SK-N-SH (cell line): Measurements from ENCODE around the gene LEO1. TPM values are rescaled to one million over a fixed set of nuclear protein-coding genes. Genes with fewer than 3 reads are reported as not detected.
A peak's percentile ranks its signal among the peaks of the same experiment; 100 is the strongest.

ENCODE experiments used
- CTCF ChIA-PET: fragments of 300-600, 350-600 bp; formaldehyde crosslinking; extraction: SDS; loops from one replicate; lab custom pipeline; 2021; lab: Yijun Ruan, JAX
- POLR2A ChIA-PET: fragments of 350-600 bp; sonication (Branson Sonifier 250); formaldehyde crosslinking; extraction: SDS; loops from one replicate; lab custom pipeline; 2020; ENCODE audit warnings: antibody characterized with exemption, inconsistent platforms; lab: Yijun Ruan, JAX
- DNase-seq: peaks from one replicate; pipeline ENCODE4 v3.0.0; 2012
- H2AFZ ChIP-seq: fragments of 200-600 bp; sonication (generic); 2 replicates; pipeline ENCODE4 v1.8.1; 2016; ENCODE audit warnings: antibody characterized with exemption, mild to moderate bottlenecking, low read depth
- H3F3A ChIP-seq: fragments of 200-600 bp; sonication (generic); replicated peaks from 2 replicates; pipeline ENCODE3; 2016; ENCODE audit warnings: antibody characterized with exemption, mild to moderate bottlenecking; ENCODE audit not compliant: insufficient read depth
- H3K27ac ChIP-seq, 2 experiments: fragments of 200-500 bp in 1 of 2; fragments of 200-600 bp in 1 of 2; sonication (Bioruptor generic) in 1 of 2; sonication (generic), shearing (Covaris generic) in 1 of 2; 2 replicates each; pipeline versions ENCODE4 v1.5.1 to v1.6.1; 2014 to 2016; ENCODE audit warnings: low read depth in 2 of 2, inconsistent platforms in 1 of 2, low read length in 1 of 2, mild to moderate bottlenecking in 1 of 2, mixed read lengths in 1 of 2
- H3K27me3 ChIP-seq: fragments of 200-600 bp; sonication (generic), shearing (Covaris generic); 2 replicates; pipeline ENCODE4 v1.6.1; 2016; ENCODE audit warnings: mixed run types; ENCODE audit not compliant: insufficient read depth
- H3K36me3 ChIP-seq, 2 experiments: fragments of 200-500 bp in 1 of 2; fragments of 200-600 bp in 1 of 2; sonication (Bioruptor generic) in 1 of 2; sonication (generic) in 1 of 2; replicated peaks in 1 of 2; 2 replicates each; pipeline versions ENCODE3 to v1.5.1; 2014 to 2016; ENCODE audit warnings: low read length in 1 of 2, mild to moderate bottlenecking in 1 of 2; ENCODE audit not compliant: insufficient read depth in 2 of 2, control insufficient read depth in 1 of 2
- H3K4me1 ChIP-seq, 2 experiments: fragments of 200-500 bp in 1 of 2; fragments of 200-600 bp in 1 of 2; sonication (Bioruptor generic) in 1 of 2; sonication (generic), shearing (Covaris generic) in 1 of 2; 2 replicates each; pipeline versions ENCODE4 v1.5.1 to v1.6.1; 2014 to 2016; ENCODE audit warnings: low read depth in 1 of 2, low read length in 1 of 2, mixed run types in 1 of 2; ENCODE audit not compliant: insufficient read depth in 2 of 2, control insufficient read depth in 1 of 2
- H3K4me2 ChIP-seq: fragments of 200-600 bp; sonication (generic), shearing (Covaris generic); 2 replicates; pipeline ENCODE4 v1.6.1; 2017; ENCODE audit warnings: mixed run types
- H3K4me3 ChIP-seq, 2 experiments: fragments of 200-500 bp in 1 of 2; fragments of 200-600 bp in 1 of 2; sonication (Bioruptor generic) in 1 of 2; sonication (generic), shearing (Covaris generic) in 1 of 2; 2 replicates each; pipeline versions ENCODE4 v1.5.1 to v1.8.1; 2014 to 2016; ENCODE audit warnings: low read depth in 2 of 2, inconsistent platforms in 1 of 2, low read length in 1 of 2, mild to moderate bottlenecking in 1 of 2, mixed read lengths in 1 of 2, moderate library complexity in 1 of 2
- H3K79me2 ChIP-seq: fragments of 200-600 bp; sonication (generic); 2 replicates; pipeline ENCODE4 v1.8.1; 2017; ENCODE audit warnings: mild to moderate bottlenecking; ENCODE audit not compliant: insufficient read depth
- H3K9ac ChIP-seq: fragments of 200-600 bp; sonication (generic); 2 replicates; pipeline ENCODE4 v1.6.1; 2017; ENCODE audit warnings: mixed run types
- H3K9me2 ChIP-seq: fragments of 200-600 bp; sonication (generic); 2 replicates; pipeline ENCODE4 v1.6.1; 2017; ENCODE audit warnings: mixed run types
- H3K9me3 ChIP-seq: fragments of 200-600 bp; sonication (generic); 2 replicates; pipeline ENCODE4 v1.6.1; 2017; ENCODE audit warnings: mixed run types, mild to moderate bottlenecking, moderate library complexity
- H4K20me1 ChIP-seq: fragments of 200-600 bp; sonication (generic); 2 replicates; pipeline ENCODE4 v1.6.1; 2017; ENCODE audit warnings: mild to moderate bottlenecking, mixed run types; ENCODE audit not compliant: insufficient read depth
- CHD2 ChIP-seq: fragments of 150-350 bp; IDR thresholded peaks from 2 replicates; pipeline ENCODE4 v1.6.1; 2018; ENCODE audit warnings: low read length; ENCODE audit not compliant: partially characterized antibody
- ELF1 ChIP-seq: IDR thresholded peaks from 2 replicates; pipeline ENCODE4 v1.4.0; 2012
- EZH2phosphoT487 ChIP-seq: fragments of 200-600 bp; sonication (generic); IDR thresholded peaks from 2 replicates; pipeline ENCODE4 v1.6.1; 2017; ENCODE audit warnings: low read depth, mixed run types, mild to moderate bottlenecking, antibody characterized with exemption, moderate library complexity, borderline replicate concordance
- FOSL2 ChIP-seq: IDR thresholded peaks from 2 replicates; pipeline ENCODE4 v1.4.0; 2012; ENCODE audit warnings: low read depth, mild to moderate bottlenecking, moderate library complexity, borderline replicate concordance
- FOXJ3 ChIP-seq: sonication (generic); formaldehyde crosslinking; IDR thresholded peaks from 2 replicates; pipeline ENCODE4 v1.5.1; 2020; ENCODE audit warnings: mild to moderate bottlenecking, missing genetic modification reagents
- FOXM1 ChIP-seq: IDR thresholded peaks from 2 replicates; pipeline ENCODE4 v1.4.0; 2012; ENCODE audit warnings: low read depth, mild to moderate bottlenecking
- GABPA ChIP-seq: IDR thresholded peaks from 2 replicates; pipeline ENCODE4 v1.4.0; 2012; ENCODE audit warnings: low read depth, mild to moderate bottlenecking
- IRF3 ChIP-seq: fragments of 150-350 bp; IDR thresholded peaks from 2 replicates; pipeline ENCODE4 v1.6.1; 2016; ENCODE audit warnings: mild to moderate bottlenecking, low read depth, low read length
- JUND ChIP-seq: IDR thresholded peaks from 2 replicates; pipeline ENCODE4 v1.4.0; 2012
- MAX ChIP-seq: IDR thresholded peaks from 2 replicates; pipeline ENCODE4 v1.4.0; 2012; ENCODE audit warnings: low read depth
- MXI1 ChIP-seq: IDR thresholded peaks from 2 replicates; pipeline ENCODE4 v1.6.1; 2012; ENCODE audit warnings: mild to moderate bottlenecking, low read depth, low read length, improper control_type of control experiment
- NFIC ChIP-seq: IDR thresholded peaks from 2 replicates; pipeline ENCODE4 v1.4.0; 2012; ENCODE audit warnings: borderline replicate concordance
- PBX3 ChIP-seq: IDR thresholded peaks from 2 replicates; pipeline ENCODE4; 2012
- RAD21 ChIP-seq: IDR thresholded peaks from 2 replicates; pipeline ENCODE4 v1.6.1; 2012; ENCODE audit warnings: mild to moderate bottlenecking, low read length
- RCOR1 ChIP-seq: fragments of 150-350 bp; IDR thresholded peaks from 2 replicates; pipeline ENCODE4 v1.6.1; 2017; ENCODE audit warnings: antibody characterized with exemption, low read length
- REST ChIP-seq: IDR thresholded peaks from 2 replicates; pipeline ENCODE4 v1.6.1; 2012; ENCODE audit warnings: mild to moderate bottlenecking, low read depth, low read length, moderate library complexity
- RXRA ChIP-seq: IDR thresholded peaks from 2 replicates; pipeline ENCODE4 v1.4.0; 2012; ENCODE audit warnings: low read depth, mild to moderate bottlenecking, borderline replicate concordance
- SIN3A ChIP-seq: IDR thresholded peaks from 2 replicates; pipeline ENCODE4 v1.6.1; 2012; ENCODE audit warnings: low read depth, mild to moderate bottlenecking, low read length, moderate library complexity, borderline replicate concordance
- TCF12 ChIP-seq: IDR thresholded peaks from 2 replicates; pipeline ENCODE4 v1.4.0; 2012
- TEAD4 ChIP-seq: IDR thresholded peaks from 2 replicates; pipeline ENCODE4 v1.4.0; 2012; ENCODE audit warnings: mild to moderate bottlenecking, borderline replicate concordance; ENCODE audit not compliant: insufficient read depth
- USF1 ChIP-seq: IDR thresholded peaks from 2 replicates; pipeline ENCODE4 v1.4.0; 2012; ENCODE audit warnings: low read depth, borderline replicate concordance
- YY1 ChIP-seq: IDR thresholded peaks from 2 replicates; pipeline ENCODE4 v1.4.0; 2012; ENCODE audit warnings: low read depth, mild to moderate bottlenecking
- ZBTB33 ChIP-seq: IDR thresholded peaks from 2 replicates; pipeline ENCODE4 v1.4.0; 2012; ENCODE audit warnings: low read depth, borderline replicate concordance
- WGBS: methylation state at CpG from one replicate; pipeline ENCODE4 v1.1.6; 2017; ENCODE audit warnings: low lambda C conversion rate; 5-methylcytosine and 5-hydroxymethylcytosine counted together
- polyA plus RNA-seq, 3 experiments: library from polyadenylated mRNA; depleted of rRNA; stranded (reverse); fragments of >200 nt; gene quantifications; 2 replicates each; pipeline ENCODE4 v1.2.3, GENCODE V29; 2012

Gene LEO1
- 6.7 and 7.0 TPM in 2 replicates for polyA plus RNA-seq (2012; rRNA removed)
- polyA plus RNA-seq (2012; cell fraction: cytosol; rRNA removed) = 11.1 and 20.0 TPM in 2 replicates
- polyA plus RNA-seq (2012; cell fraction: nucleus; rRNA removed) = 4.6 and 7.8 TPM in 2 replicates

GRCh38 chr15:51971375-51972133, at the start of gene LEO1:
TSS of gene LEO1 (minus strand) at chr15:51971778. CDS start at chr15:51971745, 33 bp downstream.
- peak within 1 kb of the TSS; percentile 95 for H2AFZ ChIP-seq
- peak within 1 kb of the TSS; percentile 74 for H3K4me2 ChIP-seq
- peaks cover 0 to 5% of the 10 kb centered on the region in 2 experiments; a peak in 2 of 4 replicates for H3K4me1 ChIP-seq
- peaks cover 62% of the 10 kb centered on the region for H3K79me2 ChIP-seq
- H3F3A ChIP-seq = peaks cover 25% of the 10 kb centered on the region
- peak within 1 kb of the TSS; percentile 94 to 95 for H3K27ac ChIP-seq
- H3K9me2 ChIP-seq = no peaks in the 10 kb centered on the region
- ChIA-PET POLR2A (interaction anchor here (0.6 to 2.3 kb wide), 14 partner anchors 9 to 349 kb away, joined by 3 to 18 read pairs (median 4); partner anchors contain the start of gene DMXL2), CTCF (interaction anchor here (0.9 to 2.7 kb wide), 4 partner anchors 10 to 256 kb away, joined by 3 to 9 read pairs (median 4); no protein-coding TSS in a partner anchor)
- peak; percentile 89 for DNase-seq
- peaks cover 0 to 15% of the 10 kb centered on the region in 2 experiments for H3K36me3 ChIP-seq
- H3K9ac ChIP-seq = peak within 1 kb of the TSS; percentile 92
- peaks cover 9% of the 10 kb centered on the region; the same call in 1 of the 2 replicates for H3K9me3 ChIP-seq
- H3K4me3 ChIP-seq = peak within 1 kb of the TSS; percentile 74 to 95
- peaks cover 11% of the 10 kb centered on the region; the same call in 1 of the 2 replicates for H4K20me1 ChIP-seq
- no peaks in the 10 kb centered on the region for H3K27me3 ChIP-seq
- under 1% methylated on average over 54 of the region's 58 CpGs for WGBS
- peak; percentile 48; the same call in 1 of the 2 replicates for TF ChIP-seq MAX
- TF ChIP-seq TCF12 = 0 out of 2 replicates have a peak, but pooled peaks have one; percentile 16
- TF ChIP-seq NFIC = no peak
- peak; percentile 70 for TF ChIP-seq MXI1
- no peak for TF ChIP-seq FOXJ3 (CRISPR knock-in tag)
- TF ChIP-seq USF1 = no peak
- no peak for TF ChIP-seq FOXM1
- no peak for TF ChIP-seq RCOR1
- TF ChIP-seq YY1 = peak; percentile 94
- no peak for TF ChIP-seq RAD21
- peak; percentile 75 for TF ChIP-seq CHD2
- TF ChIP-seq REST = no peak
- no peak for TF ChIP-seq IRF3
- no peak for TF ChIP-seq TEAD4
- TF ChIP-seq RXRA = no peak
- TF ChIP-seq SIN3A = 0 out of 2 replicates have a peak, but pooled peaks have one; percentile 21
- peak; percentile 45; the same call in 1 of the 2 replicates for TF ChIP-seq ZBTB33
- TF ChIP-seq JUND = no peak
- peak; percentile 41; the same call in 1 of the 2 replicates for TF ChIP-seq GABPA
- TF ChIP-seq EZH2phosphoT487 = no peak
- TF ChIP-seq FOSL2 = no peak
- TF ChIP-seq ELF1 = peak; percentile 33; the same call in 1 of the 2 replicates
- no peak for TF ChIP-seq PBX3
